IPS-18a (cell line): Measurements from ENCODE around the gene NINJ1.
A peak's percentile ranks its signal among the peaks of the same experiment; 100 is the strongest.
"Not testable (repeated sequence)": the region's sequence is repeated elsewhere in the genome, so short reads cannot be mapped to it uniquely, and the experiment has no call there.

Experiments used
- H3K27ac ChIP-seq: one replicate; pipeline ENCODE4 v1.5.1; 2013; ENCODE audit warnings: low read length
- H3K27me3 ChIP-seq: one replicate; pipeline ENCODE4 v1.6.1; 2013; ENCODE audit warnings: mild to moderate bottlenecking, low read length; ENCODE audit not compliant: control insufficient read depth, insufficient read depth
- H3K36me3 ChIP-seq: one replicate; pipeline ENCODE4 v1.6.1; 2013; ENCODE audit warnings: low read depth, low read length; ENCODE audit not compliant: control insufficient read depth
- H3K4me1 ChIP-seq: one replicate; pipeline ENCODE4 v1.6.1; 2013; ENCODE audit warnings: low read depth, low read length; ENCODE audit not compliant: control insufficient read depth
- H3K4me3 ChIP-seq: one replicate; pipeline ENCODE4 v1.5.1; 2013; ENCODE audit warnings: low read length
- H3K9ac ChIP-seq: one replicate; pipeline ENCODE4 v1.6.1; 2013; ENCODE audit warnings: mild to moderate bottlenecking, low read length, moderate library complexity
- H3K9me3 ChIP-seq: one replicate; pipeline ENCODE4 v1.6.1; 2013; ENCODE audit warnings: low read depth, low read length; ENCODE audit not compliant: control insufficient read depth

The NINJ1 gene

GRCh38 chr9:93101086-93101485 is 33.0 kb downstream of the NINJ1 start:
- H3K36me3 ChIP-seq, H3K27me3 ChIP-seq, H3K9ac ChIP-seq, H3K27ac ChIP-seq, H3K4me3 ChIP-seq, H3K9me3 ChIP-seq, H3K4me1 ChIP-seq: not testable (repeated sequence)

GRCh38 chr9:93100276-93100636 is 33.8 kb downstream of the NINJ1 start:
- H3K4me3 ChIP-seq = no peak overlapping the region
- no peaks in the 10 kb centered on the region for H3K36me3 ChIP-seq
- peaks cover 3% of the 10 kb centered on the region for H3K4me1 ChIP-seq
- no peak overlapping the region for H3K9ac ChIP-seq
- H3K27me3 ChIP-seq = peaks cover 6% of the 10 kb centered on the region
- H3K27ac ChIP-seq = no peak overlapping the region
- no peaks in the 10 kb centered on the region for H3K9me3 ChIP-seq

- Histone ChIP-seq H3K9ac (no peak overlapping the region), H3K27me3 (peaks cover 6% of the 10 kb centered on the region), H3K4me3 (no peak overlapping the region), H3K4me1 (peaks cover 3% of the 10 kb centered on the region), H3K27ac (no peak overlapping the region), H3K36me3 (no peaks in the 10 kb centered on the region), H3K9me3 (no peaks in the 10 kb centered on the region)
Measured at GRCh38 chr9:93099551-93100275, 34.3 kb downstream of the NINJ1 start.

GRCh38 chr9:93098236-93098946 is 35.7 kb downstream of the NINJ1 start:
- H3K4me3 ChIP-seq = no peak overlapping the region
- peaks cover 6% of the 10 kb centered on the region for H3K27me3 ChIP-seq
- peaks cover 3% of the 10 kb centered on the region for H3K4me1 ChIP-seq
- no peak overlapping the region for H3K9ac ChIP-seq
- no peak overlapping the region for H3K27ac ChIP-seq
- no peaks in the 10 kb centered on the region for H3K9me3 ChIP-seq
- H3K36me3 ChIP-seq = no peaks in the 10 kb centered on the region

- H3K9me3 ChIP-seq = no peaks in the 10 kb centered on the region
- no peaks in the 10 kb centered on the region for H3K36me3 ChIP-seq
- peaks cover 3% of the 10 kb centered on the region for H3K4me1 ChIP-seq
- H3K27ac ChIP-seq = no peak overlapping the region
- H3K27me3 ChIP-seq = peaks cover 6% of the 10 kb centered on the region
- no peak overlapping the region for H3K9ac ChIP-seq
- H3K4me3 ChIP-seq = no peak overlapping the region
Measured at GRCh38 chr9:93097511-93098201, 36.4 kb downstream of the NINJ1 start.

GRCh38 chr9:93096811-93097382 is 37.2 kb downstream of the NINJ1 start:
- no peak overlapping the region for H3K27ac ChIP-seq
- peak overlapping the region; percentile 24 for H3K9ac ChIP-seq
- H3K4me1 ChIP-seq = peaks cover 3% of the 10 kb centered on the region

GRCh38 chr9:93096131-93096802 is 37.8 kb downstream of the NINJ1 start, which contains the start of gene CARD19:
TSS of gene CARD19 (plus strand) at chr9:93096217. CDS start at chr9:93096346, 129 bp downstream.
- peak within 1 kb of the TSS; percentile 65 for H3K9ac ChIP-seq
- H3K27me3 ChIP-seq = peaks cover 6% of the 10 kb centered on the region
- peak within 1 kb of the TSS; percentile 49 for H3K27ac ChIP-seq
- H3K36me3 ChIP-seq = no peaks in the 10 kb centered on the region
- H3K9me3 ChIP-seq = no peaks in the 10 kb centered on the region
- peak within 1 kb of the TSS; percentile 81 for H3K4me3 ChIP-seq
- H3K4me1 ChIP-seq = peaks cover 3% of the 10 kb centered on the region

More at GRCh38 chr9:93096811-93097382, 37.2 kb downstream of the NINJ1 start:
- Histone ChIP-seq H3K36me3 (no peaks in the 10 kb centered on the region), H3K27me3 (peaks cover 6% of the 10 kb centered on the region), H3K9me3 (no peaks in the 10 kb centered on the region), H3K4me3 (peak overlapping the region; percentile 81)

GRCh38 chr9:93095205-93096130 is 38.6 kb downstream of the NINJ1 start:
- H3K36me3 ChIP-seq = no peaks in the 10 kb centered on the region
- H3K27ac ChIP-seq = peak overlapping the region; percentile 49
- peaks cover 3% of the 10 kb centered on the region for H3K4me1 ChIP-seq

GRCh38 chr9:93094658-93095204 is 39.3 kb downstream of the NINJ1 start:
- H3K27me3 ChIP-seq = peaks cover 6% of the 10 kb centered on the region
- H3K9me3 ChIP-seq = no peaks in the 10 kb centered on the region
- peak overlapping the region; percentile 65 for H3K9ac ChIP-seq
- H3K4me1 ChIP-seq = peaks cover 3% of the 10 kb centered on the region
- peak overlapping the region; percentile 63 for H3K4me3 ChIP-seq
- H3K27ac ChIP-seq = no peak overlapping the region
- no peaks in the 10 kb centered on the region for H3K36me3 ChIP-seq

More at GRCh38 chr9:93095205-93096130, 38.6 kb downstream of the NINJ1 start:
- peak overlapping the region; percentile 65 for H3K9ac ChIP-seq
- peaks cover 6% of the 10 kb centered on the region for H3K27me3 ChIP-seq
- peak overlapping the region; percentile 63 for H3K4me3 ChIP-seq
- no peaks in the 10 kb centered on the region for H3K9me3 ChIP-seq
